CD4-positive, CD25-positive, alpha-beta regulatory T cell (primary cell): ENCODE data around the gene VDR. TPM values are rescaled to one million over a fixed set of nuclear protein-coding genes. Genes with fewer than 3 reads are reported as not detected.

Experiments used
- ATAC-seq, 2 donors: fragments of 150-1000 bp; cut with Tn5 transposase; one replicate each; pipeline ENCODE4 v1.10.0; 2021; ENCODE audit warnings: low read depth in 2 of 2, moderate number of reproducible peaks in 2 of 2, moderate library complexity in 1 of 2
- DNase-seq, 3 donors: peaks; one replicate each; pipeline versions ENCODE4 v3.0.0 to v3.0.0-alpha.2; 2012 to 2022; ENCODE audit warnings: mixed read lengths in 1 of 3
- H3K27ac ChIP-seq: one replicate; pipeline ENCODE4 v1.7.0; 2013; ENCODE audit warnings: mild to moderate bottlenecking, low read length; ENCODE audit not compliant: insufficient read depth, poor library complexity, severe bottlenecking
- H3K27me3 ChIP-seq: one replicate; pipeline ENCODE4 v1.7.0; 2013; ENCODE audit warnings: low read length; ENCODE audit not compliant: control insufficient read depth, insufficient read depth
- H3K36me3 ChIP-seq: one replicate; pipeline ENCODE4 v1.7.0; 2013; ENCODE audit warnings: mild to moderate bottlenecking, low read length, moderate library complexity; ENCODE audit not compliant: control insufficient read depth, insufficient read depth
- H3K4me1 ChIP-seq: 2 replicates; pipeline ENCODE4 v1.7.0; 2013; ENCODE audit warnings: mild to moderate bottlenecking, low read length; ENCODE audit not compliant: insufficient read depth, control insufficient read depth, poor library complexity, severe bottlenecking
- H3K4me3 ChIP-seq: one replicate; pipeline ENCODE4 v1.7.0; 2013; ENCODE audit warnings: low read depth, mild to moderate bottlenecking, low read length, moderate library complexity
- H3K9me3 ChIP-seq, 2 experiments: 1 replicate in 1 of 2; 2 replicates in 1 of 2; pipeline ENCODE4 v1.7.0; 2013; ENCODE audit warnings: low read length in 2 of 2, mild to moderate bottlenecking in 1 of 2, moderate library complexity in 1 of 2; ENCODE audit not compliant: control insufficient read depth in 2 of 2
- H3K27ac Mint-ChIP-seq, 3 donors: one replicate each; pipeline ENCODE4 v1.8.0; 2020 to 2022; ENCODE audit warnings: mild to moderate bottlenecking in 3 of 3, mixed read lengths in 3 of 3, moderate library complexity in 2 of 3
- H3K27me3 Mint-ChIP-seq: one replicate; pipeline ENCODE4 v1.8.0; 2022; ENCODE audit warnings: mild to moderate bottlenecking, mixed read lengths
- H3K36me3 Mint-ChIP-seq: one replicate; pipeline ENCODE4 v1.8.0; 2020; ENCODE audit warnings: mixed read lengths
- H3K4me1 Mint-ChIP-seq, 4 donors: one replicate each; pipeline ENCODE4 v1.8.0; 2020 to 2022; ENCODE audit warnings: mixed read lengths in 4 of 4, mild to moderate bottlenecking in 1 of 4
- H3K4me3 Mint-ChIP-seq, 4 donors: one replicate each; pipeline ENCODE4 v1.8.0; 2020 to 2022; ENCODE audit warnings: mild to moderate bottlenecking in 4 of 4, mixed read lengths in 4 of 4, moderate library complexity in 3 of 4
- H3K9me3 Mint-ChIP-seq, 7 donors: one replicate each; pipeline ENCODE4 v1.8.0; 2020 to 2022; ENCODE audit warnings: mixed read lengths in 7 of 7, mild to moderate bottlenecking in 3 of 7, moderate library complexity in 2 of 7
- polyA plus RNA-seq, 4 donors: library from polyadenylated mRNA; unstranded; fragments of 300-500 nt; fragmentation: Illumina TruSeq; gene quantifications; one replicate each; pipeline ENCODE4 v1.2.3, GENCODE V29; 2021
- total RNA-seq: library from RNA; stranded (reverse); gene quantifications from one replicate; pipeline ENCODE4 v1.2.3, GENCODE V29; 2022

Gene VDR
- total and polyA plus RNA-seq, 5 donors from 2014 or later: 1.6 to 4.5 (median 2.8) TPM

DNA sequence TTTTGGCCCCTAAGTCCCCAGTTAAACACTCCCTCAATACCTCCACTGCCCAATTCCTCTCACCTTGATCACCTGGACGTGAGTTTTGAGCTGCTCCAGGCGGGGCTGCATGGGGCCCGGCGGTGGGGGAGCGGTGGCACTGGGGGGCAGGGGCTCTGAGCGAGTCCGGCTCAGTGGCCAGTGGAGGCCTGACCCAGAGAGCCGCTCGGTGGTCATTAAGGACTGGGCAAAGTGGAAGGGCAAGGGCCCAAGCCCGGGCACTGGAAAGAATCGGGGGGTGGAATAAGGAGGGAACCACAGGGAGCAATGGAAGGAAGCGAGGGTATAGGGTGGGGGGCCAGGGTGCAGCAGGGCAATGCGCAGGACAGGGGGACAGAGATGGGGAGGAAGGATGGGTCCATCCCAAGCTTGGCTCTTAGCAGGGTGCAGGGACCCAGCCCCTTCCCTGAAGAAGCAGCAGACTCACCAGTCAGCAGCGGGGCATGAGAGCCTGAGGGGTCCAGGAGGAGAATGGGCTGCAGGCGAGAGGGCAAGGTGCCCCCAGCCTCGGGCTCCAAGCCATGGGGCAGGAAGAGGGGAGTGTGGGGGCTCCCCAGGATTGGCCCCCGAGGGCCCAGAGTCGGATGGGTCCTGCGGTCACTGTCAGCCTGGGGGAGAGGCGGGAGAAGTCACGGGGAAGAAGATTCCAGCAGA is 109.5 kb downstream of the VDR start:
- Mint-ChIP-seq H3K36me3 (peaks cover 28% of the 10 kb centered on the region), H3K4me3 (no peak overlapping the region), H3K9me3 (no peaks in the 10 kb centered on the region), H3K27me3 (no peaks in the 10 kb centered on the region), H3K4me1 (peaks cover 0 to 18% (median 9%) of the 10 kb centered on the region in 4 donors), H3K27ac (no peak overlapping the region)
- peaks cover 84% of the 10 kb centered on the region for H3K36me3 ChIP-seq
- no peaks in the 10 kb centered on the region for H3K27me3 ChIP-seq
- peaks cover 6% of the 10 kb centered on the region for H3K4me1 ChIP-seq
- DNase-seq: no peak
- no peak for ATAC-seq
- no peak overlapping the region for H3K27ac ChIP-seq
- H3K9me3 ChIP-seq: no peaks in the 10 kb centered on the region
- no peak overlapping the region for H3K4me3 ChIP-seq

DNA sequence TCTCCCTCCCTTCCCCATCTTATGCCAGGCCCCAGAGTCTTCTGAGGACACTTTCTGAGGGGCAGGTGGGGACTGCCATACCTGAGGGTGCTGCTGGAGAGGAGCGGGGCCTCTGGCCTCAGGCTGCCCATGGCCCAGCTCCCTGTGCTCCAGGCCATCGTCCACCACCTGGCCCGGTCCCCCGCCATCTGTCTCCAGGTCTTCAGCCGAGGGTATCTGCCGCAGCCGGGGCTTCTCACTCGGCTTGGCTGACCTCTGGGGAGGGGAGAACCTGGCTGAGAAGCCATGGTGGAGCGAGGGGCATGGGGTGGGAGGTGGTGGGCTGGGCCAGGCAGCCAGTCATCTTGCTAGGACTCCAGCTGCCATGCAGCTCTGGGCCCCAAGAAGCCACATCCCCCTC is 110.1 kb downstream of the VDR start:
- peaks cover 0 to 15% (median 8%) of the 10 kb centered on the region in 4 donors for H3K4me1 Mint-ChIP-seq
- Histone ChIP-seq H3K27ac (no peak overlapping the region), H3K9me3 (no peaks in the 10 kb centered on the region), H3K4me1 (peaks cover 6% of the 10 kb centered on the region), H3K4me3 (no peak overlapping the region), H3K36me3 (peaks cover 89% of the 10 kb centered on the region), H3K27me3 (no peaks in the 10 kb centered on the region)
- H3K9me3 Mint-ChIP-seq: no peaks in the 10 kb centered on the region
- H3K27ac Mint-ChIP-seq: peak overlapping the region in 1 of 3 donors; percentile 14
- ATAC-seq (no peak), DNase-seq (no peak)
- no peaks in the 10 kb centered on the region for H3K27me3 Mint-ChIP-seq
- H3K36me3 Mint-ChIP-seq: peaks cover 28% of the 10 kb centered on the region
- H3K4me3 Mint-ChIP-seq: no peak overlapping the region

DNA sequence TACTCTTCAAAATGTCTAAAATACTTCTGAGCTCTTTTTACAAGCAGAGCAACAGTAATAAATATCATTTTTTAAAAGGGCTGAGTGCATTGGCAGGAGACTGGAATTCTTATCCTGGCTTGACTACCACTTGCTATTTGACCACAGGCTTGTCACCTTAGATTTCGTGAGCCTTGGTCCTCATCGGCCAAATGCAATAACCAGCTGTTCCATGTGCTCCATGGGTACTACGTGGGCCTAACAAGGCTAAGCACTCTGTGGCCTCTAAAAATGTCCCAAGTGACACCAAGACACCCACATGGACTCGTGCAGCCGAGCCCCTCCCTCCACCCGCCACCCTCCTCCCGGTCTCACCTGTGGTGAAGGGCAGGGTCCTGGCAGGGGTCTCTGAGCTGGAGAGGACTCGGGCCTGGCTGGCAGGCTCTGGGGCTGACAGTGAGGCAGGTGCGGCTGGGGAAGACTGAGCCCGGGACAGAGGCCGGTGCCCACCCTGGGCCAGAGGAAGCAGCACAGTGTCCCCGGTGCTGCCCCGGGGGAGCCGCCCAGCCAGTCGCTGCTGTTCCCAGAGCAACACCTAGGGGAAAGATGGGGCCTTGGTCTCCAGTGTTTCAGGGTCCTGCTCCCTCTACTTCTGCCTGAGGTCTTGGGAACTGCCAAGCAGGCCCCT is 111.6 kb downstream of the VDR start:
- Mint-ChIP-seq H3K27ac (peak overlapping the region in 1 of 3 donors; percentile 56), H3K4me3 (no peak overlapping the region), H3K9me3 (no peaks in the 10 kb centered on the region), H3K36me3 (peaks cover 32% of the 10 kb centered on the region), H3K27me3 (no peaks in the 10 kb centered on the region), H3K4me1 (peaks cover 0 to 10% (median 5%) of the 10 kb centered on the region in 4 donors)
- Histone ChIP-seq H3K27me3 (no peaks in the 10 kb centered on the region), H3K27ac (peak overlapping the region; percentile 14), H3K9me3 (no peaks in the 10 kb centered on the region), H3K4me1 (peaks cover 5% of the 10 kb centered on the region), H3K36me3 (peaks cover 91% of the 10 kb centered on the region), H3K4me3 (no peak overlapping the region)
- DNase-seq (no peak), ATAC-seq (no peak)

DNA sequence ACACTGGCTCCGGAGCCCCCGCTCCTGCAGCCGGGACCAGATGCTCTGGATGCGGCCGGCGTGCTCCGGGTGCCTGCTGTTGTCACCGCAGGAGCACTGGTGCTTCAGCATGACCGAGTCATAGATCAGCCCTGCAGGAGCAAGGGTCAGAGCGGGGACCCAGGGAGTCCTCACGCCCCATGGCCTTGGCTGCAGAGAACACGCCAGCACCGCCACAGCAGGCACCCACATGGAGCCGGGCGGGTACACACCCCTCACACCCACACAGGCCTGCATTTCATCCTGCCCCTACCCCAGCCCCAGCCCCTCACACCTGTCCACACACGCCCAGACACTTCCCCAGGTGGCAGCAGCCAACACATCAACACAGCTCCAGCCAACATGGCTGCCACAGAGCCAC is 112.9 kb downstream of the VDR start:
- H3K27ac Mint-ChIP-seq: peak overlapping the region in 1 of 3 donors; percentile 67
- peaks cover 0 to 4% (median 2%) of the 10 kb centered on the region in 4 donors for H3K4me1 Mint-ChIP-seq
- no peak overlapping the region for H3K4me3 Mint-ChIP-seq
- H3K9me3 Mint-ChIP-seq: no peaks in the 10 kb centered on the region
- Histone ChIP-seq H3K27ac (no peak overlapping the region), H3K9me3 (no peaks in the 10 kb centered on the region), H3K36me3 (peaks cover 92% of the 10 kb centered on the region), H3K27me3 (no peaks in the 10 kb centered on the region), H3K4me1 (no peaks in the 10 kb centered on the region), H3K4me3 (no peak overlapping the region)
- DNase-seq (no peak), ATAC-seq (no peak)
- H3K36me3 Mint-ChIP-seq: peaks cover 38% of the 10 kb centered on the region
- no peaks in the 10 kb centered on the region for H3K27me3 Mint-ChIP-seq

Other genes with a start within 250 kb of the VDR start
- gene RPAP3, start 199.0 kb downstream of the VDR start, total RNA-seq: 34.5 TPM
- gene RPAP3, start 199.0 kb downstream of the VDR start, polyA plus RNA-seq: 10 to 100 TPM; 31.5 to 40.2 (median 32.8) TPM
- gene ENDOU, start 179.5 kb downstream of the VDR start, total RNA-seq: not detected
- gene ENDOU, start 179.5 kb downstream of the VDR start, polyA plus RNA-seq: under 1 TPM in 1 of 4 donors, not detected in 3; 0.45 TPM
- gene RAPGEF3, start 146.1 kb downstream of the VDR start, total RNA-seq: 0.79 TPM
- gene RAPGEF3, start 146.1 kb downstream of the VDR start, polyA plus RNA-seq: under 1 TPM in 2 of 4 donors, not detected in 2; 0.10 to 0.14 TPM
- gene SLC48A1, start 131.8 kb downstream of the VDR start, total RNA-seq: 4.9 TPM
- 10 to 100 TPM in 1 of 4 donors, 1 to 10 TPM in 3; 7.3 to 12.7 (median 8.7) TPM for gene SLC48A1, start 131.8 kb downstream of the VDR start, polyA plus RNA-seq
- gene HDAC7, start 85.1 kb downstream of the VDR start, total RNA-seq: 163 TPM
- gene HDAC7, start 85.1 kb downstream of the VDR start, polyA plus RNA-seq: 10 to 100 TPM; 14.0 to 15.4 (median 15.3) TPM
- 26.4 TPM for gene TMEM106C, start 58.6 kb upstream of the VDR start, total RNA-seq
- gene TMEM106C, start 58.6 kb upstream of the VDR start, polyA plus RNA-seq: 10 to 100 TPM; 54.1 to 74.8 (median 68.8) TPM
- not detected for gene COL2A1, start 99.5 kb upstream of the VDR start, total RNA-seq
- gene COL2A1, start 99.5 kb upstream of the VDR start, polyA plus RNA-seq: not detected
- 25.1 TPM for gene SENP1, start 201.1 kb upstream of the VDR start, total RNA-seq
- gene SENP1, start 201.1 kb upstream of the VDR start, polyA plus RNA-seq: 10 to 100 TPM; 10.7 to 14.6 (median 12.0) TPM
- gene PFKM, start 214.4 kb upstream of the VDR start, total RNA-seq: 13.6 TPM
- gene PFKM, start 214.4 kb upstream of the VDR start, polyA plus RNA-seq: 1 to 10 TPM; 4.6 to 6.4 (median 5.4) TPM